KG1 (cell line): ENCODE data around the gene PRKG1.
"Not testable (repeated sequence)": the region's sequence is repeated elsewhere in the genome, so short reads cannot be mapped to it uniquely, and the experiment has no call there.

Source experiments
- DNase-seq: peaks from one replicate; lab custom pipeline; 2025; lab: John Stamatoyannopoulos, UW

PRKG1 gene

GRCh38 chr10:52216852-52217251, 1142.6 kb downstream of the PRKG1 start:
- no peak for DNase-seq

DNA sequence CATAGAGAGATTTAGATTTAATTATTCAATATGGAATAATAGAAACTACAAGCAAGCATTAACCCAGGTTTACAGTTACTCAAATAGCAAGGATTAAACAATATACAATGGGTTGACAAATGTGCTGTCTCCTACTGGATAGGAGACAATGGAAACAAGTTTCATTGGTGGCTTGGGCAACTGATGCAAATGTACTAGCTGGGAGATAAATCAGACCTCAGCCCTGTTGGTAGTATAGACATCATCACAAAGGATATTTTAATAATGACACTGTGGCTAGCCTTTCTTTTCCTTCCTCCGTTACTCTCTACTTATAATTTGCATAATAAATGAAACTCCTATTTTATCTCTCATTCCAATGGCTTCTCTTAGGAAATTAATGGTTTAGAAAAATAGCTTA, 1143.2 kb downstream of the PRKG1 start:
- no peak for DNase-seq

DNA sequence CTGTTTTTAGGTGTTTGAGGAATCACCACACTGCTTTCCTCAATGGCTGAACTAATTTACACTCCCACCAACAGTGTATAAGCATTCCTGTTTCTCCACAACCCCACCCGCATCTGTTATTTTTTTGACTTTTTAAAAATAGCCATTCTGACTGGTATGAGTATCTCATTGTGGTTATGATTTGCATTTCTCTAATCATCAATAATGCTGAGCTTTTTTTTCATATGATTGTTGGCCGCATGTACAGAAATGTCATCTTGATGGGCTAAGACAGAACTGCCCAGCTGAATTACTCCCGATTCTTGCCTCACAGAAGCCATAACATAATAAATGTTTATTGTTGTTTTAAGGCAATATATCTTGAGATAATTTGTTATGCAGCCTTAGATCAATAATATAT, 1146.7 kb downstream of the PRKG1 start:
- no peak for DNase-seq

- no peak for DNase-seq
Measured at GRCh38 chr10:52221923-52222322, 1147.6 kb downstream of the PRKG1 start.

DNA sequence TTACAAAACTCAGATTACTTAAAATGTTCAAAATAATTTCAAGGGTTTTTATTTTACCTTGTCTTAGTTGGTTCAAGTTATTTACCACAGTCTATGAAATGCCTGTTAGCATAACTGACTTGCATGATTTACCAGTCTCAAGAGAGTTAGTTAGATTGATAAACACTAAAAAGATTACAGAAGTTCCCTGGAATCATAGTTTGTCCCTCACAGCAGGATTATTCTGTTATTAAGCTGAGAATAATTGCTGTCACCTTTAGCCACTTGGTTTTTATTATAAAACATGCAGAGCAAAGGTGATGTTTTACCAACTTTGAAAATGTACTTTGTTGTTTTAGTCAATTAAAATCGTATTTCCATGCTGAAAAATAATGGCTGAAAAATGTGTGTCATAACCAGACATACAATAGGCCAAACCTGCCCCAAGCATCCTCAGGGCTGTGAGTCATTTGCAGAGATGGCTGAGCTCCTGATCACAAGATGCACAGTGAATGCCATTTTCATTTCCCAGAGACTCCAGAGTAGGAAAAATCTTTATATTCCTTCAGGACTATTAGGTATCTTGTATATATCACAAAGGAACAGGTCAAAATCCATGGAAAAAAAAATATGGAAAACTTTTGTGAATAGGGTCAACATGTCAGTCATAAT, 1152.0 kb downstream of the PRKG1 start:
- DNase-seq, result no peak

DNA sequence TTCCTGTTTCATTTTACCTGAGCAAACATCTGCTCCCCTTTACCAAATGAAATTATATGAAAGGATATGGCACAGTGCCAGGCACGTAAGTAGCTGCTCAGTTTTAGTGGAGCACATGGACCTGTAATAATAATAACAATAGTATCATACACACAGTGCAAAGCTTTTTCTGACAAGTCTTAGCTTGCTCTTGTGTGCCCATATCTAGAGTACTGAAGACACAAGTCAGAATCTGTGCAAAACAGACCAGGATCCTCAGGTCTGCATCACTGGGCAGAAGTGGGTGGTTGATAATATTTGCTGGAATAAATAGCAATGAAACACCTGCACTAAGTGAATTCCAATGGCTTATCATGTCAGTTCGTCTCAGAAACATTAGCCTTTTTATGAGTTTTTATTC, 1154.3 kb downstream of the PRKG1 start:
- no peak for DNase-seq

- DNase-seq, result no peak
Measured at GRCh38 chr10:52229291-52229931, 1155.1 kb downstream of the PRKG1 start.

DNA sequence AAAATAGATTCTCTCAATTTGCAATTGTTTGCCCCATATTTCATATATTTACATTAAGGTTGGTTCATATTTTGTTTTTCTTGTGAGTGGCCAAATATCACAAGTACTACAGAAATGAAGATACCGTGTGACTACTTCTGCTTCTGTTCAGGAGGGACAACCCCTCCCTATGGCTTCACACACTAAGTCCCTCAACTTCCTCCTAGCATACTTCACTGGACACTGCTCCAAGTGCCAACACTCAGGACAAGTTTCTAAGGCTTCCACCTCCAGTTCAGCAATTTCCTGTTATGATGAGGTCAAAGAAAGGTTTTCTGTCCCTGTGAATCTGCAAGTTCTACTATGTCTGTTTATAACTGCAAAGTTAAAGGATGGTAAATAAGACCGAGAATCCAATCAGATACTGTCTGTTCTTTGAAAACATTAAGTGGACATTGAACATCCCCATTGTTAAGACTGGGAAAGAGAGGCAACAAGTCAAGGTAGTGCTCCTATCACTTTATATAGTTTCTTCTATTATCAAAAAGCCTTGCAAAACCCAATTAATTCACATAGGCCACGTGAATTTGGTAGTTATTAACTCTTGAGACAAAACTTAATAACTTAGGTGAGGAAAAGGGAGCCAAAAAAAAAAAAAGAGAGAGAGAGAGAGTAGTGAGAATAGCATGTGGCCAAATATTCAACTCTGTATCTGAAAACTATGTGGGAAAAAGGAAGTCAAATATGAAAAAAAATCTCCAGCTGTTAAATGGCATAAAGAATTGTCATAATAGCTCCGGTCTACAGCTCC, 1158.5 kb downstream of the PRKG1 start:
- DNase-seq, result no peak

GRCh38 chr10:52233351-52233991, 1159.2 kb downstream of the PRKG1 start:
- DNase-seq, result not testable (repeated sequence)

DNA sequence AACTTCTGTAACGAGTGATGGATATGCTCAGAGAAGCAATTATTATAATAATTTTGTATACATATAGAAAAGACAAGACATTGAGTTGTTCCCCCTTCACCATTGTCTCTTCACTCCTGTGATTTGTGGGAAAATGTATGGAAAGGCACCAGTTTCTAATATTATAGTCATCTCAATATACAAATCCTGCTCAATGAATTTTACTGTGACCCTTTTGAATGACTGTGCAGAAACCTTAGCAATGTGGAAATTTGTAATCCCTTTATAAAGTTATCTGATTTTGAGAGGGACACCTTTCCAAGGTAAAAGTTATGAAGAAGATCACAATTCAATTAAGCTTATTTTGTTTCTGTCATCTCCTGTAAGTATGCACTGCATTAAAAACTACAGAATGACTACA, 1165.5 kb downstream of the PRKG1 start:
- DNase-seq, result no peak

DNA sequence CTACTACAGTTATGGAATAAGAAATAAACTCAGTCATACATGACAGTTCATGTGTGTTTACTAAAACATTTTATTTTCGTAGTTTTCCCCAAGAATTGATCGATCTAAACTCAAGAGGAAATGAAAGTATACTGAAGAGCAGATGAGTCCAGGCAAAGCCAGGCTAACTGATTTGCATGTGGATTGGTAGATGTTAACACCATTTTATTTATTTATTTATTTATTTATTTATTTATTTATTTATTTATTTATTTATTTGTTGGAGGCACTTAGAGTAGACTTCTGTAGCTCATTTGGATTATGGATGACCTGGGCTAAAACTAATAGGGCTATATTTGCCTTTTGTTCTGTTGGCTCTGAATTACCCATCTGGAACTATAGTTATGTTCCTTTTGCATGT, 1171.3 kb downstream of the PRKG1 start:
- no peak for DNase-seq

DNA sequence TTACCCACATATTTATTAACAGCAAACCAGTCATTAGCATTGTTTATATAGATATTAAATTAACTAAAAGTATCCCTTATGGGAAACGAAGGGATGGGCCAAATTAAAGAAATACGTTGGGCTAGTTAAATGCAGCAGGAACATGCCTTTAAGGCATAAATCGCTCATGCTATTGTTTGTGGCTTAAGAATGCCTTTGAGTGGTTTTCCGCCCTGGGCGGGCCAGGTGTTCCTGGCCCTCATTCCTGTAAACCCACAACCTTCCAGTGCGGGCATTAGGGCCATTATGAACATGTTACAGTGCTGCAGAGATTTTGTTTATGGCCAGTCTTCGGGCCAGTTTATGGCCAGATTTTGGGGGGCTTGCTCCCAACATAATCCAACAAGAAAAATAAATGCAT, 1173.6 kb downstream of the PRKG1 start:
- DNase-seq, result not testable (repeated sequence)

- DNase-seq, result no peak
Measured at GRCh38 chr10:52248697-52249306, 1174.5 kb downstream of the PRKG1 start.

DNA sequence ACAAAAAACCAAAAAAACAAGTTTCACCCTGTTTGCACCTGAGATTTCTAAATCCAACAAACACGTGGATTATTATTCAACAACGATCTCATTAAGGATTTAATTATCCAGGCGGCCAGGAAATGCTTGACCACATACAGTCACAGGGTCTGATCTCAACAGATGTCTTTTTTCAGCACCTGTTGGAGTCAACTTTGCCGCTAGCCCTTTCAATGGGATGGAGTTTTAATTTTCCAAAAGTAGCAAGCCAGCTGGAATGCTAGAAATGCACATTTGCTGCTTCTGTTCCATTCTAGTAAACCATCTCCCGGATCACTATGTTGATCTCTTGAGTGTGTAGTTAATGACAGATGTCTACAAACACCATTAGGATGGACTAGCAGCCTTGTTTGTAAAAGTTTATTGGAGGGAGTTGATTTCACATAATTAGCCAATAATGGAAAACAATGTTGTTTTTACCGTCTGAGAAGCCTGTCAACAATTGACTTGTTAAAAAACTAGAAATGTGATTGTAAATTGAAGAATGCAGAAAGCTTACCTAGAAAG, 1175.6 kb downstream of the PRKG1 start:
- DNase-seq, result no peak

DNA sequence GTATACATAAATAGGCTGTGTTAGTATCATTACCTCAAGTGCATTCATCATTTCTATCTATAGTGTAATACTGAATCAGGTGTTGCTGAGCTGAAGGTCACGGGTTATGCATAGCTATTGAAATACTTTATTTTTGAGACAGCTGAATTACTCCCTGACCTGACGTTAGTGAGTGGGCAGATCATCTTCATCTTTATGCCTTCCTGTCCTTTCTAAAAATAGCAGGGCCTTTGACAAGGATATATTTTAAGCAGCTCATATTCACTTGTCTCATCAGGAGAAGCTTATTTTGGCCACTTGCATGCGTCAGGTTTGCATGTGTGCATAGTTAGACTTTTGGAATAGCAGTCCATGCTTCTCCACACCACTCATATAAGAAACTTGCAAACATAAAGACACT, 1176.2 kb downstream of the PRKG1 start:
- no peak for DNase-seq

GRCh38 chr10:52252307-52252706, 1178.0 kb downstream of the PRKG1 start:
- no peak for DNase-seq

DNA sequence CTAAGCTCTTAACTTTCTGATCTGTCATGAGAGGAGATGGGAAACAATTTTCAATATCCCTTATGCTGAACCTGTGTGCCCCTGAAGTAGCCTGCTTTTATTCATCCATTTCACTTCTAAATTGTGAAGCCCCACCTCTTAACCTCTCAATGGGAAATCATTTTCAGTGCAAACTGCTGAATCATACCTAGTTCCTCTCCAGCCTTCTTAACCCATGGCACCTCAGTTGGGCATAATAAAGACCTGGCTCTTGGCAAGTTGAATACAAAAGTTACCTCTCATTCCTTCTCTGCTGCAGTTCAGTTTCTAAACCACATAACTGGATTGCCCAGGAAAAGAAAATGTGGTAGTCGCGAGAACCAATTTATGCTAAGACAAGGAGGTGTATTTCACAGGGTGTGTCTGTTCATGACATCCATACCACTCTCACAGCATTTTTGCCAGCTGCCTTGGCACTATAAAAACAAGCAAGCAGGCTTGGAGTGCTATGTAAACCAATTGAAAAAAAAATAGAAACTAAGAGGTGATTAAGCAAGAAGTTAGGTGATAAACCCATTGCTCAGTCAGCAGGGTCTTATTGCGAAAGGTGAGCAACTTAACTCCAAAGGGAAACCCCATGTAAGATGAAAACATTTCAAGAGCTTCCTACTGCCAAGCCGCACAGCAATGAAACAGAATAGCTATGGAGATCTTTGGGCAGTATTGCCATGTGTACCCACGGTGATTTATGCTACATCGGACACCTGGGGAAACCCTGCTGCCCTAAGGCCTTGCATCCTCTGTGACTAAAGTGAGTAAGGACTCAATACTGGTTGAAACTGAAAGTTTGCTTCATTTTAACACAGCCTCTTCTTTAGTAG, 1182.8 kb downstream of the PRKG1 start:
- DNase-seq, result no peak

DNA sequence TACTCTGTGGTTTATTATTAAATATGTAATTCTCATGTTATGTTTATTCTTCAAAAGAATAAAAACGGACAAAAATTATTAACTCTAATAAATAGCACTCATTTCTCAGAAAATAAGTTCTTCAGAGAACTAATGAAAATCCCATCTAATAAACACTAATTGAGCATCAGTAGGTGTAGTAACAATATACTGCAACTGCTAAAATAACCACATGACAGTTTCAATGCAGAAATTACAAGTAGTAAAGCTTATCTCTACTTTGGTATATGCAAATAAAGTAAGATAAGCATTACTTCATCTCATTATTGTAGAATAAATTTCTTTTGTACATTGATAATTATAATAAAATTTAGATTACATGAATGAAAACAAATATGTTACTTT, 1183.4 kb downstream of the PRKG1 start:
- DNase-seq, result no peak

- no peak for DNase-seq
Measured at GRCh38 chr10:52258799-52259425, 1184.6 kb downstream of the PRKG1 start.

DNA sequence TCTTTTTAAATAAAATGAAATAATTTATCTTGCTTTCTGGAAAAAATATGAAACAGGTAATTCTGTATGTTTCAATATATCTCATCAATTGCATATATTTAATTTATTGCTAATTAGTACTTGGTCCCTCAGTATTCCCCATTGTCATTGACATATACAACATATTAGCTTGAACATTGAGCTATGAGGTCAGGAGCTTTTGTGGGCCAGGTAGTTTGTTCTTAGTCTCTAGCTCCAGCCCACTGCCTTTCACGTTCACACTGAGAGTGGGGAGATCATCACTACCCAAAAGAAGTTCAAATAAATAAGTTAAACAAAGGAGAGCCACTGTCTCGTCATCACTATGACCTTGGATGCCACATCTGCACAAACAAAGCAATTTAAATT, 1185.1 kb downstream of the PRKG1 start:
- DNase-seq, result no peak

GRCh38 chr10:52261362-52261761, 1187.1 kb downstream of the PRKG1 start:
- no peak for DNase-seq
